ENCODE measurements around the gene GALNT17. TPM values are rescaled to one million over a fixed set of nuclear protein-coding genes. Genes with fewer than 3 reads are reported as not detected.

The GALNT17 gene
- total RNA-seq, 4 donors from 2014 or later: 66.0 to 97.9 (median 76.0) TPM

DNA sequence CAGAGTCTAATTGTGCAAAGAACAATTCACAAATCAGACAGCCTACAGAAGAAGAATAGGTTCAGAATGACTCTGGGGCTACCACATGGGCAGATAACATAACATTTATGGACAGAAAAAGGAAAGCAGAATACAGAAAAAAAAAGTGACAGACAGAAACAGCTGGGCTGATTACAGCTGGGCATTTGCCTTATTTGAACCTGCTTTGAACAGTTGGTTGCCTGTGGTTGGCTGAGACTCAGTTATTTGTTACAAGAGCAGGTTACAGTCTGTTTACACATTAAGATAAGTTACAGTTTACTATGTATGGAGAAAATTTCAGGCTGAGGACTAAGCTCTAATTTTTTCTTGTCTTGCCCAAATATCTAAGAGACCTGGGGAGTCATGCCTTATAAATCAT is 327.2 kb downstream of the GALNT17 start:
- H3K27me3 ChIP-seq: no peaks in the 10 kb centered on the region

DNA sequence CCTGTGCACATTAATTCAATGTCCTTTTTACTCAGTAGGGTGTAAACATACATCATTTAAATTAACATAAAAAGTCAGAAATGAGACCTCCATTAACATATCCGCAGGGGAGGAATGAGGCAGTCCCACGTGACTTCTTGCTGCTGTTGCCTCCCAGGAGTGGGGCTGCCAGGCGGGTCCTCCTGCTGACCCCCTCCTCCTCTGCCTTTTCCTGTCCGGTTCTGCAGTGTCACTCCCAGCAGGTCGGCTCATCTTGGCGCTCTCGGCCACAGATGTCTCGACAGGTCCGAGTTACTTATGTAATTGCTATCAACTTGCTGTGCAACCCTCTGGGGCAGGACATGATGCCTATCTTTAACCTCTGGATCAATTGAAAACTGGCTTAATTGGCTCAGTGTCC is 329.6 kb downstream of the GALNT17 start:
- Histone ChIP-seq H3K27ac (no peak overlapping the region), H3K27me3 (no peaks in the 10 kb centered on the region), H3K4me1 (peaks cover 0 to 4% (median 0%) of the 10 kb centered on the region in 4 donors), H3K4me3 (no peak overlapping the region), H3K36me3 (peaks cover 0 to 3% (median 0%) of the 10 kb centered on the region in 3 donors), H3K9me3 (no peaks in the 10 kb centered on the region)
- WGBS, 2 donors: 74 to 81% methylated on average over 9 of the region's 9 CpGs
- TF ChIP-seq EP300 (IDR thresholded peaks at IDR 0.05): no peak
- TF ChIP-seq, protein P1, sequence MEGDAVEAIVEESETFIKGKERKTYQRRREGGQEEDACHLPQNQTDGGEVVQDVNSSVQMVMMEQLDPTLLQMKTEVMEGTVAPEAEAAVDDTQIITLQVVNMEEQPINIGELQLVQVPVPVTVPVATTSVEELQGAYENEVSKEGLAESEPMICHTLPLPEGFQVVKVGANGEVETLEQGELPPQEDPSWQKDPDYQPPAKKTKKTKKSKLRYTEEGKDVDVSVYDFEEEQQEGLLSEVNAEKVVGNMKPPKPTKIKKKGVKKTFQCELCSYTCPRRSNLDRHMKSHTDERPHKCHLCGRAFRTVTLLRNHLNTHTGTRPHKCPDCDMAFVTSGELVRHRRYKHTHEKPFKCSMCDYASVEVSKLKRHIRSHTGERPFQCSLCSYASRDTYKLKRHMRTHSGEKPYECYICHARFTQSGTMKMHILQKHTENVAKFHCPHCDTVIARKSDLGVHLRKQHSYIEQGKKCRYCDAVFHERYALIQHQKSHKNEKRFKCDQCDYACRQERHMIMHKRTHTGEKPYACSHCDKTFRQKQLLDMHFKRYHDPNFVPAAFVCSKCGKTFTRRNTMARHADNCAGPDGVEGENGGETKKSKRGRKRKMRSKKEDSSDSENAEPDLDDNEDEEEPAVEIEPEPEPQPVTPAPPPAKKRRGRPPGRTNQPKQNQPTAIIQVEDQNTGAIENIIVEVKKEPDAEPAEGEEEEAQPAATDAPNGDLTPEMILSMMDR (IDR thresholded peaks at IDR 0.05): no peak
- no peak for TF ChIP-seq POLR2A (IDR thresholded peaks at IDR 0.05)
- DNase-seq (ENCODE audit: low spot score in 2 of 2): no peak

More for the DNA sequence above, 327.2 kb downstream of the GALNT17 start:
- TF ChIP-seq POLR2A (IDR thresholded peaks at IDR 0.05): no peak
- TF ChIP-seq EP300 (IDR thresholded peaks at IDR 0.05): no peak
- TF ChIP-seq, protein P1 (IDR thresholded peaks at IDR 0.05): no peak
- peaks cover 0 to 3% (median 0%) of the 10 kb centered on the region in 3 donors for H3K36me3 ChIP-seq
- H3K27ac ChIP-seq: peak overlapping the region in 1 of 4 donors; percentile 1
- H3K9me3 ChIP-seq: no peaks in the 10 kb centered on the region
- no peak overlapping the region for H3K4me3 ChIP-seq
- no peak for DNase-seq (ENCODE audit: low spot score in 2 of 2)
- H3K4me1 ChIP-seq: peaks cover 0 to 7% (median 0%) of the 10 kb centered on the region in 4 donors

DNA sequence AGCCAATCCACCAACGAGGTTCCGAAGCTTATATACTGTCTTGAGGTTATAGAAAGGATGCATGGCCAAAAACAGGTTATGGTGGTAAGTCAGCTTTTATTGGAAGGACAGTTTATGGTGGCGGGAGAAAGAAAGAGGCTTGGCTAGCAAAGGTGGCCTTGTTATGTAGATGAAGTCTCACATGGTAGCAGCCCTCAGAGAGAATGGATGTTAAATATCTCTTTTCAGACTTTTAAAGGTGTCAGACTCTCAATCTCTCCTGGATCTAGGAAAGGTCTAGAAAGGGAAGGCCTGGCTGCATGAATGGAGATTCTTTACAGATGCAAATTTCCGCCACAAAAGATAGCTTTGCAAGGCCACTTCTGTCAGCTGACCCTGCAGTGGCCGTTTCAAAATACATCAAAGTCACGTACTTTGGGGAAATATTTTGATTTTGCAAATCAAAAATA is 333.8 kb downstream of the GALNT17 start:
- Histone ChIP-seq H3K36me3 (peaks cover 0 to 3% (median 0%) of the 10 kb centered on the region in 3 donors), H3K9me3 (no peaks in the 10 kb centered on the region), H3K4me1 (no peaks in the 10 kb centered on the region), H3K4me3 (no peak overlapping the region), H3K27ac (no peak overlapping the region), H3K27me3 (no peaks in the 10 kb centered on the region)
- 65 to 69% methylated on average over 6 of the region's 6 CpGs for WGBS, 2 donors
- TF ChIP-seq, protein P1 (IDR thresholded peaks at IDR 0.05): no peak
- TF ChIP-seq EP300 (IDR thresholded peaks at IDR 0.05): no peak
- no peak for TF ChIP-seq POLR2A (IDR thresholded peaks at IDR 0.05)
- no peak for DNase-seq (ENCODE audit: low spot score in 2 of 2)

DNA sequence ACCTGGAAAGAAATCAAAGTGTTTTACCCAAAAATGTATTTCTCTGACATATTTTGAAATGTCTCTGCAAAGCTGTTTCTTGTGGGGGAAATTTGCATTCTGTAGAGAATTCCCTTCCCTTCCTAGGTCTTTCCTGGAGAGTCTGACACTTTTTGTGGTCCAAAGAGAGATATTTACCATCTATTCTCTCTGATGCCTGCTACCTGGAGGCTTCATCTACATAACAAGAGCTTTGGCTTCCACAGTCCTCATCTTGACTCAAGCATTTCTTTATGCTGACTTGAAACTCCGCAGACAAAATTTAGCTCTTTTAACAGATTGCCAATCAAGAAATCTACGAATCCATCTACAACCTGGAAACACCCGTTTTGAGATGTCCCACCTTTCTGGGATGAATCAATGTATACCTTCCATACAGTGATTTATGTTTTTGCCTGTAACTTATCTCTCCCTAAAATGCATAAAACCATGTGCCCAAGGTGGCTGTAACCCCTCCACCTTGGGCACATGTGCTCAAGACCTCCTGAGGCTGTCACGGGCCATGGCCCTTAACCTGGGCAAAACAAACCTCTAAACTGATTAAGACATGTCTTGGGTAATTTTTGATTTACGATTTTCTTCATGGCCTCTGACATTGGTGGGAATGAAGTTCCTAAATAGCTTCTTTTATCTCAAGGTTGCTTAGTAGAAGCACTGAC is 334.7 kb downstream of the GALNT17 start:
- Histone ChIP-seq H3K27ac (no peak overlapping the region), H3K4me1 (no peaks in the 10 kb centered on the region), H3K27me3 (no peaks in the 10 kb centered on the region), H3K36me3 (peaks cover 0 to 1% (median 0%) of the 10 kb centered on the region in 3 donors), H3K9me3 (no peaks in the 10 kb centered on the region), H3K4me3 (no peak overlapping the region)
- WGBS, 2 donors: 73% methylated on average over 5 of the region's 5 CpGs
- TF ChIP-seq, protein P1 (IDR thresholded peaks at IDR 0.05): no peak
- TF ChIP-seq POLR2A (IDR thresholded peaks at IDR 0.05) (no peak), EP300 (IDR thresholded peaks at IDR 0.05) (no peak)
- DNase-seq (ENCODE audit: low spot score in 2 of 2): no peak

DNA sequence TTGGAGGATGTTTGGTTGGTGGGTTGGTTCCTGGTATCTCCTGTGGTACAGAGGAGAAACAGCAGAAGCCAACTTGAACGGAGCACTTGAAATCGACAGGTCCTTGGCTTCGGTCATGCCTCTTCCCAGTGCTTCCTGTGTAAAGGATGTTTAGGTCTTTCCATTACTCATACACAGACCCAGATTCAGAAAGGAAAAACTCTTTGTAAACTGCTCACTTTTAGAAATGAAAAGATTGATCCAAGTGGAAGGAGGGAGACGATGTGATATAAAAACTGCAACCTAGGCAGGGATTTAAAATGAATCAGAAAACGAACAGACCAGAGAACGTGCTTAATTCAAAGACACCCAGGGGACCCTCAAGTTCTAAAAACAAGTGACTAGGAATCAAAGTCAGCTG is 338.4 kb downstream of the GALNT17 start:
- TF ChIP-seq POLR2A (IDR thresholded peaks at IDR 0.05) (no peak), EP300 (IDR thresholded peaks at IDR 0.05) (no peak)
- TF ChIP-seq, protein P1 (IDR thresholded peaks at IDR 0.05): no peak
- no peak for DNase-seq (ENCODE audit: low spot score in 2 of 2)
- Histone ChIP-seq H3K4me3 (no peak overlapping the region), H3K27me3 (no peaks in the 10 kb centered on the region), H3K36me3 (peaks cover 0 to 5% (median 0%) of the 10 kb centered on the region in 3 donors), H3K9me3 (peaks cover 0 to 6% (median 0%) of the 10 kb centered on the region in 4 donors), H3K4me1 (no peaks in the 10 kb centered on the region), H3K27ac (no peak overlapping the region)
- WGBS, 2 donors: 41 to 49% methylated on average over 6 of the region's 6 CpGs
